ENCODE data around the gene RPTOR.

Gene RPTOR

DNA sequence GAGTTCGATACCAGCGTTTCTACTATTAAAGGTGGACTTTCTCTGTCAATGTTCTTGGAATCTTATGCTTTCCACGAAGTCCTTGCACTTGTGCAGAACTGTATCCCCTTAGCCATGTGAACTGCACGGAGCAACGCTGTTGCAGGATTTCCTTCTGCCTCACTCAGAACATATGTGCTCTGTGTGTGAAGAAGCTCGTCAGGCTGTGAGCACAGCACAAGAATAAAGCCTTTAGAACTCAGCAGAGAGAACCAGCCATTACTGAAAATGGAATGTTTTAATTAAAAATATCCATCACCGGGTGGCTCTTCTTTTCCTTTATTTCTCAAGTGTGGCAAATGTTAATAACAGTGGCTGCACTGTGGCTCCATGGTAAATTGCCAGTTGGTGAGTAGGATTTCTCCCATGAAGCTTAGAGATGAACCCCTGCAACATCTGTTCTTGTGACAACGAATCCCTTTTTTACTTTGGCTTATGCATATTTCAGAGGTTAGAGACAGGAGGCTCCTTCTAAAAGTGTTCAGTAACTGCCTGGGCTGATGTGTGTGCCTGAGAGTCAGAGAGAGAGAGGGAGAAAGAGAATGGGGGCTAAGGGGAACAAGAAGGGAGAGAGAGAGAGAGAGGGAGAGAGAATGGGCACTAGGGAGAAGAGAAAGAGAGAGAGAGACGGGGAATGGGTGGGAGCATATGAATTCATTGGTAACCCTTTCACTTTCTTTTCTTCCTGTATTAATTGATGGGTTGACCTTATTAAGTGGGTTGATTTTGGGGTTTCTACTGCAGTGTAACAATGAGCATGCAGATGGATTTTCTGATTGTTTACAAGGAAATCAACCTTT, 50.0 kb downstream of the RPTOR start:
- DNase-seq: no peak

GRCh38 chr17:80596760-80597608, 52.3 kb downstream of the RPTOR start:
- DNase-seq: no peak

- no peak for DNase-seq
These were observed 54.3 kb downstream of the RPTOR start for GRCh38 chr17:80598813-80599545.

DNA sequence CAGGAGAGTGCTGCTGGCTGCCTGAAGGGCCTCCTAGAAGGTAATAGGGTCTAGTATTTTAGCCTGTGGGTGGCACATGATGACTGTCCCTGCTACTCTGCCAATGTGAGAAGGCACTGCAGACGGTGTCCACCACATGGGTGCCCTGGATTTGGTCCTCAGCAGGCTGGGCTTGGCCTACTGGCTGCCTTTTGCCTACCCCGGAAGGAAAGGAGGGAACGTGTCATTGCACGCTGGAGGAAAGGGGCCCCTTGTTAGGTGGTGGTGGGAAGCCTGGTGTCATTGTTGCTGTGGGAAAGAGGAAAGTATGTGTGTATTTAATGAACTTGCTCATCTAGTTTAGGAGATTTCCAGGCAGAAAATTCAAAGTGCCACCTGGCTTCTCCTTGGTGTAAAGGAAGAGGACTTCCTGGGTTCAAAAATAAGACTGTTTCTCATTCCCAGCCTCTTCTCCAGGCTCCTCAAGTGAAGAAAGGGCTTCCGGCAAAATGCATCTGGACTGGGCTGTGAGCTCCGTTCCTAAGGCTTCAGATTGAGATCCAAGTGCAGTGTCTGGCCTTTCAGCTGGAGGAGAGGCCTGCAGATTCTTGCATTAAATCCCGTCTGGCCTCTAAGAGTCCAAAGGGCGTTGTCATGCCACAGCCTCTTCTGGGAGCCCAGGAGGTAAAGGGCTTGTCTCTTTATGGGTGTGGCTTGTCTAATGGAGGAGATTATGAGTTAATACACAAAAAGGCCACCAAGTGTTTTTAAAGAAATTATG, 55.1 kb downstream of the RPTOR start:
- DNase-seq: peak; percentile 65

DNA sequence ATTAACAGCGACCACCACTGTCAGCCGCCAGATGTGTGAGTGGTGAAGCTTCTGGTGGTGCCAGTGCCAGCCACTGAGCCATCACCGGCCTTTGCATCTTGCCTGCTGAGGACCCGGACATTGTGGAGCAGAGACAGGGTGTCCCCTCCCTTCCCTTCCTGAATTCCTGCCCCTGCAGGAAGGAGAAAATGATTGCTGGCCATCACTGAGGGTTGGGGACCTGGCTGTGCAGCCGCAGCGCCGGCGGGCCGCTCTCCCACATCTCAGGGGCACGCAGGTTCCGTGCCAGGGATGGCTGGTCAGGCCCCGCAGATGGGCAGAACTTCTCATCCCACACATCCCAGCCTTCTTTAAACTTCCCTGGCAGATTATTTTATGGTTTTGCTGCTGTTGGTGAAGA, 56.5 kb downstream of the RPTOR start:
- no peak for DNase-seq

DNA sequence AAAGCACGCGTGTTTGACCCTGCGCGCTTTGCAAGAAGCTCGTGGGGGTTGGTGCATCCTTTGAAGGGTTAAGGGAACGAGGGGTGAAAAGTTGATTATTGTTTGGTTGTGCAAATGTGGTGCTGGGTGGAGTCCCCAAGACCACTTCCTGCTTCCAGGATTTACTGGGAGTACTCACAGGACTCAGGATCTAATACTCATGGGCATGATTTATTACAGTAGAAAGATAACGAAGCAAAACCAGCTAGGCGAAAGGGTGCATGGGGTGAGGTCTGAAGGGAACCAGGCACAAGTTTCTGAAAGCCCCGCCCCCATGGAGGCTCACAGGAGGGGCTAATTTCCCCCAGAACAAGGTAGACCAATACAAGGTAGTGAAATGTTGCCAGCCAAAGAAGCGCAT, 58.8 kb downstream of the RPTOR start:
- DNase-seq: no peak

DNA sequence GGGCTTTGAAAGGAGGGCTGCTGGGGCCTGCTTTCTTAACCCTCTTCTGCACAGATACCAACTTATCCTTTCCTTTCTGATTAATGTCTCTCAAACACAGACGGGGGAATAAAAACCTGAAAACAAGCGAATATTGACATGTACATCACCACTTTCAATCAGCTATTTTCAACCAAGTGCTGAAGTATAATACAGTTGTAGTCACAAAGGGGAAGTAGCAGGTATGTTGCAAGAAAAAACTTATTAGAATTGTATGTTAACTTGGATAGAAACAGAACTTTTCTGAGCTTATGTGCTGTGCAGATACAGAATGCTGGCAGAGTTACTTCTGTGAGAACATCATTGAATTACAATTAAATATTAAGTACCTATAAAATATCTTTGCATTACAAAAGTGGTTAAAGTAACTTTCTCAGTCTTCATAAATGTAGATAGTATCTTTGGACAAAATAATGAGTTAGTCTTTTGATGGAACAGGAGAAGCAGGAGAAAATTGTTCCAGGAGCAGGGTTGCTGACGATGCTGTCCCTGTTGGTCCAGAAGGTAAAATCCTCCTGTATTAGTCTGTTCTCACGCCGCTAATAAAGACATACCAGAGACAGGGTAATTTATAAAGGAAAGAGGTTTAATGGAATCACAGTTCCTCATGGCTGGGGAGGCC, 59.5 kb downstream of the RPTOR start:
- DNase-seq: peak; percentile 46

GRCh38 chr17:80604670-80605010, 60.0 kb downstream of the RPTOR start:
- no peak for DNase-seq

GRCh38 chr17:80605326-80606066, 60.9 kb downstream of the RPTOR start:
- DNase-seq: no peak

DNA sequence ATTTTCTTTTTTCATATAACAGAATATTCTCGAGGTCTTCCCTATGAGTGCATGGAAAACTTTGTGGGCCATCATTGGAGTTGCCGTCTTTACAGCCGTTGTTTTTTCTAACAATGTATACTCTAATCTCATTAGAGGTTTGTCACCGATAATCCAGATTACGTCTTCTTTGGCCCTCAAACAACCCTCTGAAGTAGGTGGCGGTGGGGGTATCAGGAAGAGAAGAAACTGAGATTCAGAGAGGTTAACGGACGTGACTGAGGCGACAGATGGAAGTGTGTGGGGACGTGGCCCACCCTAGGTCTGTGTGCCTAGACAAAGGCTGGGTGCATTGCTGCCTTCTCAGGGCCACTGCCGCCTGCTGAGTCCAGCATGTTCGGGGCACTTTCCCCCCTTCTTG, 63.7 kb downstream of the RPTOR start:
- no peak for DNase-seq

DNA sequence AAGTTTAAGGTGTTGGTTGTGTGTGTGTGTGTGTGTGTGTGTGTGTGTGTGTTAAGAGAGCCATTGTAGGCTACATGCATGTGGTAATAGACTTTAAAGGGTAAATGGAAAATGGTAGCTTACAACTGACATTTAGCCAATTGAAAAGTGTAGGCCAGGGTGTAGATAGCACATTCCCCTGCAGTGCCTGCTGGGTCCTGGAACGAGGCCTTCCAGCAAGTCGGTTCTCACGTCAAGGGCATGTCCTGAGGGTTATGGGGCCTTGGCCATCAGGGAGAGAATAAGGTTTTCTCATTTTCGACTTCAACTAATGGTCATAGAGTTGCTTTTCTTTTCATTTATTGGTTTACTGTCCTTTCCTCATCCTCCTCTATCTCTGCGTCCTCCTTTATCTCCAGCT, 65.1 kb downstream of the RPTOR start:
- no peak for DNase-seq

DNA sequence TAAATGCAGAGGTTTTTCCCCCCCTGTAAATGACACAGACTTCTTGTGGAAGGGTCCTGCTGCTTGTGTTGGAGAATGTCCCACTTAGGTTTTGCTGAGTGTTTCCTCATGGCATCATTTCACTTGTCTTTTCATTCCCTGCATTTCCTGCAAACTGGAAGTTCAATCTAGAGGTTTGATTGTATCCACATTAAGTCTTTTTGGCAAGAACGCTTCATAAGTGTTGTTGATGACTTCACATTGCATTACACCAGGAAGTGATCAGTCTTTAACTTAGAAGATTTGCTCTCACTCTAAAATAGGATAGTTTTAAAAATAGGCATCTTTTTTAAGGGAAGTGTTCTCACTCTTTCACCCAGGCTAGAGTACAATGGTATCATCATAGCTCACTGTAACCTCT, 67.2 kb downstream of the RPTOR start:
- DNase-seq: no peak

GRCh38 chr17:80612997-80613731, 68.5 kb downstream of the RPTOR start:
- DNase-seq: no peak

GRCh38 chr17:80613732-80614071, 69.1 kb downstream of the RPTOR start:
- DNase-seq: no peak

- DNase-seq: no peak
These were observed 69.9 kb downstream of the RPTOR start for GRCh38 chr17:80614332-80615047.

GRCh38 chr17:80615376-80615775, 70.7 kb downstream of the RPTOR start:
- DNase-seq: no peak

- DNase-seq: no peak
These were observed 72.1 kb downstream of the RPTOR start for GRCh38 chr17:80616705-80617104.

GRCh38 chr17:80618304-80618703, 73.7 kb downstream of the RPTOR start:
- DNase-seq: no peak

DNA sequence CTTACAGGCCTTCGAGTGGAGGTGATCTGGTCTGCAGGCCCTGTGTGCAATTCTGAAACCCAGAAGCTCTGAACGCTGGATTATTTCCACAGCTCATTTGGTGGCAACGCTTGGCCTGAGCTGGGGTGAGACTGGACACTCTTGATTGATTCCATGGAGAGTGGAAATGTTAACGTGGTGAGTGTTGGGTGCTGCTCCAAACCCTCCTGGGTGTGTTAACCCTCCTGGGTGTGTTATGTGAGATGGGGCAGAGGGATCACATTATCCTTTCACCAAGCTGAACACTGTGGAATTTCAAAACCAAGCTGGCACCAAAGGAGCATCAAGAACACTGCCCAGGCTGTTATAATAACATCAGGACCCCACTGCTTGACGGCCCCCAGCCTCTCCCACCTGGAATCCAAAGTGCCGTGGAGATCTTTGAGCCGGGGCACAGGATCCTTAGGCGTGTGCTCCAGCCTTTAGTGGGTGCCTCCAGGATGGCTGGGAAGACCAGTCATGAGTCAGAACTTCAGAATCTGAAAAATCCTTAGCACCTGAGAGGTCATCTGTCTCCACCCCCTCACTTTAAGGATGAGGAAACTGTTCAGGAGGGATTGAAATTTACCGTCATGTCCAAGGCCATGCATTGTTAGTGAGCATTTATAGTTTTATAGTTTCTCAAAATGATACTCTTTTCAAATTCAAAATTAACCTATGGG, 75.0 kb downstream of the RPTOR start:
- DNase-seq: no peak

All from hematopoietic multipotent progenitor cell treated with erythropoietin and hydrocortisone succinate and interleukin-3 and kit ligand, for 6 days (in vitro differentiated cells).